Thyroid gland (tissue), 4 donors: ENCODE measurements around the gene CHI3L2.

Experiments used
- CTCF ChIP-seq, 6 experiments: fragments of 200-600 bp in 3 of 6; fragments of 450-650 bp in 3 of 6; sonication (generic) in 3 of 6; IDR thresholded peaks; one replicate each; pipeline ENCODE4 v1.5.1; 2016 to 2019; ENCODE audit warnings: antibody characterized with exemption in 6 of 6, mild to moderate bottlenecking in 2 of 6, inconsistent platforms in 1 of 6, moderate library complexity in 1 of 6
- POLR2A ChIP-seq, 2 donors: fragments of 450-650 bp; IDR thresholded peaks; one replicate each; pipeline ENCODE4 v1.6.1; 2017; ENCODE audit warnings: antibody characterized with exemption in 2 of 2, mild to moderate bottlenecking in 2 of 2, moderate library complexity in 1 of 2

GRCh38 chr1:111280267-111280666 lies 52.8 kb downstream of the CHI3L2 start:
- TF ChIP-seq POLR2A (IDR thresholded peaks at IDR 0.05) (no peak), CTCF (IDR thresholded peaks at IDR 0.05) (no peak)
